Right hindlimb (tissue), 1 donor: ENCODE results near the gene YWHAE.
A peak's percentile ranks its signal among the peaks of the same experiment; 100 is the strongest.
"Not testable (repeated sequence)": the region's sequence is repeated elsewhere in the genome, so short reads cannot be mapped to it uniquely, and the experiment has no call there.

ENCODE experiments used
- DNase-seq: peaks from one replicate; pipeline ENCODE4 v3.0.0-alpha.2; 2018

Gene YWHAE

GRCh38 chr17:1373707-1374237 is 26.2 kb downstream of the YWHAE start:
- DNase-seq, result no peak

- DNase-seq, result no peak
These were observed 27.4 kb downstream of the YWHAE start for GRCh38 chr17:1372618-1373017.

- DNase-seq, result no peak
These were observed 28.0 kb downstream of the YWHAE start for GRCh38 chr17:1371893-1372590.

- no peak for DNase-seq
These were observed 31.4 kb downstream of the YWHAE start for GRCh38 chr17:1368588-1368987.

GRCh38 chr17:1367351-1367745 is 32.7 kb downstream of the YWHAE start:
- DNase-seq, result no peak

GRCh38 chr17:1366234-1366633 is 33.8 kb downstream of the YWHAE start:
- DNase-seq, result no peak

- DNase-seq, result peak; percentile 60
These were observed 34.5 kb downstream of the YWHAE start for GRCh38 chr17:1365445-1366039.

- no peak for DNase-seq
These were observed 37.1 kb downstream of the YWHAE start for GRCh38 chr17:1362964-1363363.

GRCh38 chr17:1362065-1362848 is 37.8 kb downstream of the YWHAE start:
- DNase-seq, result no peak

GRCh38 chr17:1360975-1361374 is 39.0 kb downstream of the YWHAE start:
- no peak for DNase-seq

- not testable (repeated sequence) for DNase-seq
These were observed 39.7 kb downstream of the YWHAE start for GRCh38 chr17:1360315-1360714.

GRCh38 chr17:1354030-1354429 is 46.0 kb downstream of the YWHAE start:
- no peak for DNase-seq

- DNase-seq, result not testable (repeated sequence)
These were observed 47.5 kb downstream of the YWHAE start for GRCh38 chr17:1352530-1352929.

GRCh38 chr17:1351971-1352370 is 48.1 kb downstream of the YWHAE start:
- no peak for DNase-seq

GRCh38 chr17:1351275-1351674 is 48.7 kb downstream of the YWHAE start:
- DNase-seq, result no peak

- no peak for DNase-seq
These were observed 52.3 kb downstream of the YWHAE start for GRCh38 chr17:1347589-1348323.

GRCh38 chr17:1344521-1344920 is 55.5 kb downstream of the YWHAE start:
- no peak for DNase-seq

GRCh38 chr17:1343554-1343953 is 56.5 kb downstream of the YWHAE start:
- no peak for DNase-seq

- DNase-seq, result no peak
These were observed 59.7 kb downstream of the YWHAE start for GRCh38 chr17:1340371-1340770.

- no peak for DNase-seq
These were observed 68.3 kb downstream of the YWHAE start for GRCh38 chr17:1331708-1332107.

- no peak for DNase-seq
These were observed 70.2 kb downstream of the YWHAE start for GRCh38 chr17:1329745-1330343.

GRCh38 chr17:1328437-1328836 is 71.6 kb downstream of the YWHAE start:
- no peak for DNase-seq

GRCh38 chr17:1325766-1326165 is 74.3 kb downstream of the YWHAE start:
- DNase-seq, result no peak
